NCI-H510A treated with DMSO at 0.1 percent for 48 hours (cell line): ENCODE measurements around the gene ZSWIM8.
"Not testable (repeated sequence)": the region's sequence is repeated elsewhere in the genome, so short reads cannot be mapped to it uniquely, and the experiment has no call there.

Source experiments
- DNase-seq: peaks from one replicate; lab custom pipeline; 2025; lab: John Stamatoyannopoulos, UW

Gene ZSWIM8

GRCh38 chr10:73772281-73773151, 12.9 kb upstream of the ZSWIM8 start:
- DNase-seq = peak; percentile 59

- no peak for DNase-seq
These were observed 12.1 kb upstream of the ZSWIM8 start for GRCh38 chr10:73773152-73773879.

- DNase-seq = peak; percentile 7
These were observed 10.8 kb upstream of the ZSWIM8 start for GRCh38 chr10:73774637-73775036.

- DNase-seq = no peak
These were observed 6.4 kb upstream of the ZSWIM8 start for GRCh38 chr10:73779018-73779417.

GRCh38 chr10:73779539-73780197, 5.7 kb upstream of the ZSWIM8 start:
- DNase-seq = no peak

- DNase-seq = no peak
These were observed 5.1 kb upstream of the ZSWIM8 start for GRCh38 chr10:73780301-73780700.

GRCh38 chr10:73780966-73781365, 4.4 kb upstream of the ZSWIM8 start:
- DNase-seq = no peak

- no peak for DNase-seq
These were observed 3.9 kb upstream of the ZSWIM8 start for GRCh38 chr10:73781548-73781878.

GRCh38 chr10:73781879-73782748, 3.3 kb upstream of the ZSWIM8 start, which contains the start of gene CHCHD1:
TSS of gene CHCHD1 (plus strand) at chr10:73782048. CDS start at chr10:73782076, 28 bp downstream.
- peak; percentile 88 for DNase-seq

GRCh38 chr10:73782749-73783085, 2.7 kb upstream of the ZSWIM8 start:
- no peak for DNase-seq

- DNase-seq = no peak
These were observed 510 bp downstream of the ZSWIM8 start for GRCh38 chr10:73785721-73786511.

GRCh38 chr10:73786512-73786885, 1.1 kb downstream of the ZSWIM8 start:
- DNase-seq = no peak

GRCh38 chr10:73787031-73787800, 1.8 kb downstream of the ZSWIM8 start:
- not testable (repeated sequence) for DNase-seq

GRCh38 chr10:73788864-73789658, 3.7 kb downstream of the ZSWIM8 start:
- DNase-seq = no peak

GRCh38 chr10:73789659-73790055, 4.3 kb downstream of the ZSWIM8 start:
- no peak for DNase-seq

GRCh38 chr10:73790886-73791625, 5.7 kb downstream of the ZSWIM8 start:
- DNase-seq = no peak

GRCh38 chr10:73791871-73792400, 6.5 kb downstream of the ZSWIM8 start:
- DNase-seq = no peak

GRCh38 chr10:73793456-73793855, 8.1 kb downstream of the ZSWIM8 start:
- no peak for DNase-seq
